ENCODE measurements around the gene SEM1. TPM values are rescaled to one million over a fixed set of nuclear protein-coding genes. Genes with fewer than 3 reads are reported as not detected.
"Not testable (repeated sequence)": the region's sequence is repeated elsewhere in the genome, so short reads cannot be mapped to it uniquely, and the experiment has no call there.

The SEM1 gene
- total and polyA plus RNA-seq, 2 of the 4 experiments (the other 2 are of a cell fraction), result 17.2 to 38.0 TPM

GRCh38 chr7:96643436-96643835, 66.2 kb downstream of the SEM1 start:
- H2BK120ac ChIP-seq (ENCODE audit: low read depth, low read length); H4K5ac ChIP-seq (ENCODE audit: low read depth, low read length); BruUV-seq (replicated peaks); H3K4ac ChIP-seq (ENCODE audit: low read depth, low read length); H2BK15ac ChIP-seq (ENCODE audit: low read depth, low read length); H3K14ac ChIP-seq (replicated peaks; ENCODE audit: low read depth, low read length); CTCF ChIA-PET; H3K27ac ChIP-seq (ENCODE audit: insufficient read depth, low read length); H3K4me1 ChIP-seq (ENCODE audit: control insufficient read depth, insufficient read depth, low read length); dilution Hi-C loops (cut with HindIII; ENCODE audit: low sequenced_read_pairs, unreplicated experiment); H4K8ac ChIP-seq (ENCODE audit: low read depth in 2 of 2, low read length in 2 of 2); intact Hi-C loops (cut with micrococcal nuclease); H3K9ac ChIP-seq (ENCODE audit: low read depth, low read length); H3K56ac ChIP-seq (ENCODE audit: extremely low read depth, insufficient read depth, low read length); POLR2A ChIA-PET (ENCODE audit: unreplicated experiment); H2BK20ac ChIP-seq (ENCODE audit: low read depth, low read length); H2AK5ac ChIP-seq (ENCODE audit: low read depth, low read length); H3K23ac ChIP-seq (ENCODE audit: low read depth, low read length); ATAC-seq (ENCODE audit: low read depth); H3K9me3 ChIP-seq (ENCODE audit: control insufficient read depth, insufficient read depth, low read length); in situ Hi-C loops (cut with MboI; ENCODE audit: low sequenced_read_pairs); H3K27me3 ChIP-seq (ENCODE audit: control insufficient read depth, insufficient read depth, low read length); H3K79me1 ChIP-seq (ENCODE audit: low read depth in 1 of 2, low read length in 2 of 2); H3K9me1 ChIP-seq (ENCODE audit: insufficient read depth, low read length); DNase-seq; H3K4me3 ChIP-seq (ENCODE audit: insufficient read depth, low read depth, low read length); H3K18ac ChIP-seq (ENCODE audit: low read depth, low read length); H3K36me3 ChIP-seq (ENCODE audit: control insufficient read depth, insufficient read depth, low read length); H3K4me2 ChIP-seq (ENCODE audit: low read depth, low read length); H4K20me1 ChIP-seq (ENCODE audit: insufficient read depth, low read length); H2AFZ ChIP-seq (replicated peaks; ENCODE audit: low read length, poor library complexity); H2BK5ac ChIP-seq (ENCODE audit: low read depth, low read length, poor library complexity, severe bottlenecking); H2AK9ac ChIP-seq (replicated peaks; ENCODE audit: low read depth, low read length, poor library complexity); H4K91ac ChIP-seq (ENCODE audit: insufficient read depth, low read depth, low read length): not testable (repeated sequence)
- no CpG with 5 or more reads among the region's 4 CpGs for WGBS, 2 experiments (ENCODE audit: extremely low coverage in 2 of 2, insufficient read length in 1 of 2)
